ENCODE results near the gene KCNJ10.
A peak's percentile ranks its signal among the peaks of the same experiment; 100 is the strongest.

KCNJ10 gene

GRCh38 chr1:160098852-160099561 is 29.0 kb upstream of the KCNJ10 start:
- DNase-seq, result peak; percentile 78

GRCh38 chr1:160097911-160098851 is 28.2 kb upstream of the KCNJ10 start, which contains the start of gene IGSF8:
Gene IGSF8, minus strand, starts transcription at chr1:160098619. Its CDS starts 147 bp downstream, at chr1:160098472.
- DNase-seq, result peak; percentile 78

GRCh38 chr1:160097151-160097910 is 27.4 kb upstream of the KCNJ10 start:
- DNase-seq, result no peak

GRCh38 chr1:160096274-160097116 is 26.5 kb upstream of the KCNJ10 start:
- no peak for DNase-seq

DNA sequence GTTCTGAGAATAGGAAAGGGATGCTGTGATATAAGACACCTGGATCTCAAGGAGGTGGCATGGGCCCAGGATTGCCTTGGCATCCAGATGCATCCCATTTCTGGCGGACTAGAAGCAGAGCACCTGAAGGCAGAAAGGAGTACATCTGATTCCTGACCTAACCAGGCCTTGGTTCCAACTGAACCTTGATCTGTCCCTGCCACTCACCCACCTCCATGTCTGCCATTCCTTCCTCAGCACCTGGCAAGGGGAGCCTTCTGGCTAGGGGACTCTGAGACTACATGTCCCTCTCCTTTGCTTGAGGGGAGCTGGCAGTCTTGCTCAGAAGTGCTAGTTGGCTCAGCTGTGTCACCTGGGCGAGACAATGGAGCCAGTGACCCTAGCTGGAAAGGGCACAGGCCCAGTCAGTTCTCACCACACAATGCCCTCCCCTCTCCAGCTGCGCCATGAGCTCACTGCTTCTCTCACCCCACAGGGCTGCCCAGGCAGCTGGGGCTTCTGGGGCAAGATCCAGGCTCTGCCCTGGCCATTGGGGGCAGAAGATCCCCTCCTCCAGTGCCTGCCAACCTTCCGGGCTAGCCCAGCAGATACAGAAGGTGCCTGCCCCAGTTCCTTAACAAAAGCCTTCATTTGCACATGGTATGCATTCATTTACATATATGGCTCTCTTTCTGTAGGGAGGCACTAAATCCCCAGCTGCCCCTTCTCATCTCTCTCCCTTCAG is 25.6 kb upstream of the KCNJ10 start:
- no peak for DNase-seq

GRCh38 chr1:160094806-160095205 is 24.8 kb upstream of the KCNJ10 start:
- no peak for DNase-seq

DNA sequence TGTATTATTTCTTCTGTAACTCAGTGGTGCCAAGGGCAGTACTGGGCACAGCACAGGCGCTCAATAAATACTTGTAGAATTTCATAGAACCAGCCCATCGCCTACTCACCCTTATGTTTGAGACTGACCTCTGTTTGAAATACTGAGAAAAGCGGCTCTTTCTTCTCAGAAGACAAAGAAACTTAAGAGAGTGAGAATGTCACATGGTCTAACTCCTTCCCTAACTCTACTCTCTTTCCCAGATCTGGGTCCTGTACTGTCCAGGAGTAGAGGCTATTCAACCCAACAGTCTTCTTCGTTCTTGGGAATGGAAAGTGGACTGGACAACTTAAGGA is 24.3 kb upstream of the KCNJ10 start:
- no peak for DNase-seq

DNA sequence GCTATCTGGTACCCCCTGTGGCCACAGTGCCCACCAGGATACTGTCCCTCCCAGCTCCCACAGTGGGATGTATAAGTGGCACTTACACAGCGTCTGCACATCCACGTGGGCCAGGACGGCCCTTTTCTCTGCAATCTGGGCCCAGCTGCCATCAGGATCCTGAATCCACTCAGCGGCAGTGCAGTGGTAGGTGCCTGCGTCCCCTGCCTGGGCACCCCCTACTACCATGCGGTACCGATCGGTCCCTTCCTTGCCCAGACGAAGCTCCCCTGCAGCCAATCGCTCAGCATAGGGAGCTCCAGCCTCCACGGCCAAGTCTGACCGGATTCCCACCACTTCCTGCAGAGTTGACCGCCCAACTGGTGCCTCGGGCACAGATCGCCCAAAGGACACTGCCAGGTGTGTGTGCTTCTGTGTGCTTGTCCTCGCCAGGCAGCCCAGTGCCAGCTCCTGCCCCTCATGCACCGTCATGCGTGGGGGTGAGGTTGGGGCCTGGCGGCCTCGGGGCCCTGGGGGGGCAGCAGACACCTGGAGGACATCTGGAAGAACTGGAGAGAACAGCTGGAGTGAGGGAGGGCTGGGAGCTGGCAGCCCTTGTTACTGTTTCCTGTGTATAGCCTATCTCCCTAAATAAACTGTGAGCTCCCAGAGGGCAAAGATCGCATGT is 23.8 kb upstream of the KCNJ10 start:
- DNase-seq, result no peak

DNA sequence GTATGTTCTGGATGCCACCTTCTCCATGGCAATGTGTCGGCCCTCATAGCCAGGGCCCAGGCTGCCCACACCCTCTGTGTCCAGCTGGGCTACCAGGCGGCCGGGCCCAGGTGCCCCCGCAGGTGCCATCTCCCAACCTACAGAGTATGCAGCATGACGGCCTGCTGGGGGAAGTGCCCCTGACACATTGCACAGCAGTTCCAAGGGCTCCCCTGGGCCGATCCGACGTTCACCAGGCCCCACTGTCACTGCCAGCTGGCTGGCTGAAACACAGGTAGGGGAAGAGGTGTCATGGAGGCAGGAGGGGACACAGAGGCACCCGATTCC is 23.1 kb upstream of the KCNJ10 start:
- no peak for DNase-seq

DNA sequence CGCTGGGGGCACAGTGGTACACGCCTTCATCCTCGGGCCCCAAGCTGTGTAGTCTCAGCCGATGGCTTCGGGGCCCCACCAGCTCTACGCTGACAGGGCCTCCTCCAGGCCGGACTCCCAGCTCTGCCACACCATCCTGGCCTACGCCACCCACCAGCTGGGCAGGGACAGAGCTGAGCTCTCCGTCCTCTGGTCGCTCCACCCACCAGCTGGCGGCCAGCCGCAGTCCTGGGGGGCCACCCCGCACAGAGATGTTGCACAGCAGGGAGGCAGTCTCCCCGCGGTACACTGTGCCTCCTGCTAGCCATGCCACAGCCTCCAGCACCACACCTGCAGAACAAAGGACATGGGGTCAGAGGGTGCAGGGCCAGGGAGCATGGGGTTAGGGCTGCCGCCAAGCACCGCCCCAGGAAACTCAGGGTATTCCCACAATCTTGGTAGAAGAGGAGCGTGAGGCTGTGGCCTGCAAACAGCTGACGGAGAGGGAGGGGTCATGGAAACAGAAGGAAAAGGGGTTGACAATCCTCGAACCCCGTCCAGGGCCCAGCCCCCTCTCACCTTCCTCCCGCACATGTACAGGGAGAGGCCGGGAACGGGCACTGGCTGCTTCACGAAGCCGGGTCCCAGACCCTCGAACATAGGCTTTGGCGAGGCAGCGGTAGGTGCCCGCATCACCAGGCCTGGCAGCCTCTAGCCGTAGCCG is 22.6 kb upstream of the KCNJ10 start:
- no peak for DNase-seq

DNA sequence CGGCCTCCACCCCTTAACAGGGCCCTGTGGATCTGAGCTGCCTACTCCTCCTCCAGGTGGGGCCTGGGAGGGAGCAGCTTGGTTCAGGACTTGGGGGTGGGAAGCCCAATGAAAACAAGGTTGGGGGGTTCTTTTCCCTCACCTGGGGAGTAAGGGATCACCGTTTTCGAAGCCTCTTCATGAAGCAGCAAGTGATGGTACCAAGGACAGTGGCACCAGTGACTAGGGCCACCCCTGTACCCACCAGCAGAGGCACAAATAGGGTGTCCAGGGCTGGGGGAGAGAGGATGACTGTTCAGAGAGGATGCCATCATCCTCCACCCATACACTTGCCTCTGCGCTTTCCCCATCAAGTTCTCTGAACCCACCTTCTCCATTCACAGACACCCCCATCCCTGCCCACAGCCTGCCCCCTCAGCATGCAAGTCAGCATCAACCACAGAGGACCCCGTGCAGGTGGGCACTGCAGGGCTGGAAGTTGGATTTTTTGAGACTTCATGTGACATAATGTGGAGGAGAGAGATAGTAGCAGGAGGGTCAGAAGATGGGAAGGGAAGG is 21.8 kb upstream of the KCNJ10 start:
- no peak for DNase-seq

DNA sequence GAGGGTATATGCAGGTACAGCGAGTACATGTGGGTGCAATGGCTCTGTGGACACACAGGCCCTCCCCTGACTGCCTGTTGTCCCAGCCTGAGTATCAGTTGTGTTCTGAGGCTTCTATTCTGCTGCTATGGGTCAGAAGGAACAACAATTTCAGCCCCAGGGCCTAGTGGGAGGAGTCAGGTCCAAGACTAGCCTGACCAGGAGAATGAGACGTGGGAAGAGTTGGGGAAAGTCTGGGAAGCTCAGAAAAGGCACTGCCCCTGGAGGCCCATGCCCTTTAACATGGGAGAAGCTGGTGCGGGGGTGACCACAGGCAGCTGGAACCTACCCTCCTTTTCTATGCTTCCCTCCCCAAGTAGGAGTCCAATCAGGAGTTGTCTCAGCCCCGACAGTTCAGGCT is 20.8 kb upstream of the KCNJ10 start:
- no peak for DNase-seq

DNA sequence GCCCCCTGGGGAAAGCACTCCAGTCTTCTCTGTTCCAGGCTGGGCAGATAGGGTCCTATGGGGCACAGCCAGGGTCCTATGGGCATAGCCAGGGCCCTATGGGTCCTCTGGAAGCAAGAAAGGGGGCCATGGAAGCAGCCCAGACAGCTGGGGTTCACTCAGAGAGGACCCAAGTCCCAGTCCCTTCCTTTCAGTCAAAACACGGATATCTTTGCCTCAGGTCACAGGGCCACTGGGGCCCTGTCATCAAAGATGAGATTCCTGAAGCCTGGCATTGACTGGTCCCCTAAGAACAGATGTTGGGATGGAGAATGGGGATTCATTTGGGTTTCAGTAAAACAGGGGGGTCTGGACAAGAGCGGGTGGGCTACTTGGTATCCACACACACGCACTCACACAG is 19.9 kb upstream of the KCNJ10 start:
- no peak for DNase-seq

DNA sequence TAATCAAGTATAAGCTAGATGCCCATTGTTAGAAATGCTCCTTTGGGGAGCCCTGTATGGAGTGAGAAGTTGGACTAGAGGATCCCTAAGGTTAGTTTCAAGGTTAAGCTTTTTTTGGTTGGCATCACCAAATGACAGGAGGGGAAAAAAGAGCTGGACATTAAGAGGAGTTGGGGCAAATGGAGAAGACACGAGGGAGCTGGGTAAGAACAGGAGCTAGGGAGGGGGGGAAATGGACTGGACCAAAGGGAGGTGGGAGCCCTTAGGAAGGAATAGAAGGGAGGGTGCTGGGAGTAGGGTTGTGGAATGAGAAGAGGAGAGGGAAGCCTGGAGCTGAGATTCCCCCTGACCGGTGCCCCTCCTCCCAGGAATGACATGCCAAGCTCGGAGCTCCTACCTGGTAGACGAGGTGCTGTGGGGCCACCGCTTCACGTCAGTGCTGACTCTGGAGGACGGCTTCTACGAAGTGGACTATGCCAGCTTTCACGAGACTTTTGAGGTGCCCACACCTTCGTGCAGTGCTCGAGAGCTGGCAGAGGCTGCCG is 17.2 kb upstream of the KCNJ10 start:
- DNase-seq, result no peak

- no peak for DNase-seq
Measured at GRCh38 chr1:160086456-160086892, 16.5 kb upstream of the KCNJ10 start.

- peak; percentile 65 for DNase-seq
Measured at GRCh38 chr1:160085686-160086455, 15.9 kb upstream of the KCNJ10 start.

- DNase-seq, result no peak
Measured at GRCh38 chr1:160084771-160085321, 14.9 kb upstream of the KCNJ10 start.

DNA sequence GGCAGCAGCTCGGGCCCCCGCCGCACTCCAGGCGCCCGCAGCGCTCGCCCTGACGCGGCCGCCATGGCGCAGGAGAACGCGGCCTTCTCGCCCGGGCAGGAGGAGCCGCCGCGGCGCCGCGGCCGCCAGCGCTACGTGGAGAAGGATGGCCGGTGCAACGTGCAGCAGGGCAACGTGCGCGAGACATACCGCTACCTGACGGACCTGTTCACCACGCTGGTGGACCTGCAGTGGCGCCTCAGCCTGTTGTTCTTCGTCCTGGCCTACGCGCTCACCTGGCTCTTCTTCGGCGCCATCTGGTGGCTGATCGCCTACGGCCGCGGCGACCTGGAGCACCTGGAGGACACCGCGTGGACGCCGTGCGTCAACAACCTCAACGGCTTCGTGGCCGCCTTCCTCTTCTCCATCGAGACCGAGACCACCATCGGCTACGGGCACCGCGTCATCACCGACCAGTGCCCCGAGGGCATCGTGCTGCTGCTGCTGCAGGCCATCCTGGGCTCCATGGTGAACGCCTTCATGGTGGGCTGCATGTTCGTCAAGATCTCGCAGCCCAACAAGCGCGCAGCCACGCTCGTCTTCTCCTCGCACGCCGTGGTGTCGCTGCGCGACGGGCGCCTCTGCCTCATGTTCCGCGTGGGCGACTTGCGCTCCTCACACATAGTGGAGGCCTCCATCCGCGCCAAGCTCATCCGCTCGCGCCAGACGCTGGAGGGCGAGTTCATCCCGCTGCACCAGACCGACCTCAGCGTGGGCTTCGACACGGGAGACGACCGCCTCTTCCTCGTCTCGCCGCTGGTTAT is 14.2 kb upstream of the KCNJ10 start:
- DNase-seq, result peak; percentile 42
